NCI-H1417 (cell line): ENCODE data around the gene ISLR.
A peak's percentile ranks its signal among the peaks of the same experiment; 100 is the strongest.

Source experiments
- DNase-seq, 3 experiments: peaks; one replicate each; lab custom pipeline; 2025; lab: John Stamatoyannopoulos, UW

The ISLR gene

DNA sequence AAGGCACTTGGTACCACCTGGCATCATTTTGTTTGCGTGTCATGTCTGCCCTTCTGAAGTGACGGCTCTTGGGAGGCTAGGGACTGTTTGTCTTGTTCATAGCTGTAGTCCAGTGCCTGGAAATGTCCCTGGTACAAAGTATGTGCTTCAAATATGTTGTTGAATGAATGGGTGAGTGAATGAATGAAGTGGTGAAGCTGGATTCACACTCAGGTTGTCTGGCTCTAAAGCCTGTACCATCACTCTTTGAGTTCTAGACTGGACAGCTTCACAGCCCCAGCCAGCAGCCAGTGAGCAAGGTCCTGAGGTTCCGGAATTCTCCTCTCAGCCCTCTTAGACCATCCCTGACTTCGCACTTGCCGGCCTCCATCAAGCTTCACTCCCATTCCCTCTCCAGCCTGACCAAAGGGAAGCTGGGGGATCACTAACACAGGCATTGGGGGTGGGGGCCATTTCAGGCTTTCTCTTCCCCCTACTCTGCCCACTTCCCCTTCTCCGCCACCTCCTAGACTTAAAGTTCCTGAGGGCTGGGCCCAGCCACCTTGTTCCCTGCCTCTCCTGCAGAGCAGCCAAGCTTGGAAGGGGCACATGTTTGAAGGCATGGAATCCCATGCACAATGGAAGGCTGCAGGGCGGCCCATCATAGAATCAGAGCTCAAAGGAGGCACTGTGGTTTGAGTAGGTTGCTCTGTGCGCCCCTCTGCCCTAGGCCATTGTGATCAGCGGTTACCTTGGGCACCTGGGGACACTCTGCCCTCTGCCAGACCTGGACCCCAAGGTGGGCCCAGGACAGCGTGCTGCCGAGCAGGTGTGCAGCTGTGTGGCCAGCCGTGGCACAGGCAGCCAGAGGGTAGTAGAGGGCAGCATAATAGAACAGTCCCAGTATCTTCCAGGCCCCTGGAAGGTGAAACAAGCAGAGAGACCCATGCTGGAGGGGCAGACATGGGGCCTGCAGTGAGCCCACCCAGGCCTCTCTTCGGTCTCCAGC lies 21.4 kb downstream of the ISLR start:
- DNase-seq = no peak

DNA sequence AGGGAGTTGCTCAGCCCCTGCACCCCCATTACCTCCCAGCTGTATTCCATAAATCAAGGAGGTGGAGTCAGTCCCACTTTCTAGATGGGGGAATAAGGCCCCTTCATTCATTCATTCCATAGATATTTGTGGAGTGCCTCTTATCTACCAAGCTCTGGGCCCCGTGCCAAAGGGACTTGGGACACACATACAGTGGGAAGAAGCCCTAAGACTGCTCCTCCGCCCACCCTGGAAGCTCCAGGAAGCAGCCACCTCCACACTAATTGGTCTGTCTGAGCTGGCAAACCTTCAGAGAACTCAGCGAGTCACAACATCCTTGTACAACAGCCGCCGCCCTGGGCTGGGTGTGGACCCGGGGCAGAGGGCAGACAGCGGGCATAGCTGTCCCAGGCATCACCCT lies 22.7 kb downstream of the ISLR start:
- DNase-seq = peak in 1 of 3 experiments; percentile 69

DNA sequence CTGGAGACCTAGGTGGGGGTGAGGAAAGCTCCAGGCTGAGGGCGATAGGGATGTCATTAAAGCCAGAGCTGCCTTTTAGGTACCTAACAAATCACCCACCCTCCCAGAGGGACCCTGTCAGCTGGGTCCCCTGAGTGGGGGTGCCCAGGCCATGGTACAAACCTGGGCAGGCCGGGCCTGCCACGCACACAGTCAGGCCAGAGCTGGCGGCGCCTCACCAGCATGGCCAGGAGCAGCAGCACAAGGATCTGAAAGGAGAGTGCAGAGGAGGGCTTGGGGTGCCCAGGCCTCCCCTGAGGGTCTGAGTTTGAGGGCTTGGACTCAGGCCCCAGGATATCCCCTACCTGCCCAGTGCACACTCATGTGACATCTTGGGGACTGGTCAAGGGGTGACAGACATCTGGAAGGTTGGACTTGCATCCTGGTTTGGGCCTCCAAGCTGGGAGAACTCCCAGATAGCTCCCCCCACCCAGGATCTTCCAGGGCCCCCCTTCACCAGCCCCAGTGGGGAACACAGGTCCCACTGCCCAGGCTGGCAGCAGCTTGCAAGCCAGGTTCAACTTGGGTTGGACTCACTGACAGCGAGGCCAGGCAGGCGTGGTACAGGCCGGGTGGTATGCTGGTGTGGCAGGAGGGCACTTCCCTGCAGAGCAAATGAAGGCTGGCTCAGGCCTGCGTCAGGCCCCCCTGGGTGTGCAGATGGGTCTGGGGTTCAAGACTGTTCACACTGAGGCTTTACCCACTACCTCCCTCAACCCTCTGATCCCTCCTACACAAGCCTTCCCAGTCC lies 23.9 kb downstream of the ISLR start:
- DNase-seq = no peak

DNA sequence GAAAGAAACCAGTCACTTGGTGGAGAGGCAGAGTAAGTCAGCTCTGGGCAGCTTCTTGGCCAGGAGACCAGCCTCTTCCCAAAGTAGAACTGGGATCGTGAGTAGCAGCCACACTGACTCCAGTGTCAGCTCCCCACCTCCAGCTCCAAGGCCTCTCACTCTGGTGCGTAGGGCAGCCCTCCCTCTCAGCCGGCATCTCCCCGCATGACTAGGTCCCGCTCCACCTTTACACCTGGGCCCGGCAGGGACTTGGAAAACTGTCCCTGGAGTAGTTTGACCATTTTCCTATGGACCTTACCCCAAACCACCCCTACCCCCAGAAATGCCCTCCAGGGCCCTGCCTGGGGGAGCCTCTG lies 25.8 kb downstream of the ISLR start:
- DNase-seq = no peak

DNA sequence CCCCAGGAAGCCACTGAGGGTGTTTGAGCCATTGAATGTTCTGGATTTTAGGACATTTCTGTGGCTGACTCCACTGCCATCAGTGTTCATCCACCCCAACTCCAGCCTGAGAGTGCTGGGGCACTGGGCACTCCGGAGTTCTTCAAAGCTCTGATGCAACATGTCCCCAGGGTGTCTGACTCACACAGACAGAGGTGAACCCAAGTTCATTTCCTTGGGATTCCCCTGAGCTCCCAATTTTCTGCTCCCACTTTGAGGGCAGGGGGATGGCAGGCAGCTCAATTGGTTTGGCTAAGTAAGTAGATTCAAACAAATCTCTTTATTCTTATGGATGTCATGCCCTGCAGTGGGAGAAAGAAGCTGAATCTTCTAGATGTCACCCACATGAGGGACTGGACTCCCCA lies 26.9 kb downstream of the ISLR start:
- no peak for DNase-seq

DNA sequence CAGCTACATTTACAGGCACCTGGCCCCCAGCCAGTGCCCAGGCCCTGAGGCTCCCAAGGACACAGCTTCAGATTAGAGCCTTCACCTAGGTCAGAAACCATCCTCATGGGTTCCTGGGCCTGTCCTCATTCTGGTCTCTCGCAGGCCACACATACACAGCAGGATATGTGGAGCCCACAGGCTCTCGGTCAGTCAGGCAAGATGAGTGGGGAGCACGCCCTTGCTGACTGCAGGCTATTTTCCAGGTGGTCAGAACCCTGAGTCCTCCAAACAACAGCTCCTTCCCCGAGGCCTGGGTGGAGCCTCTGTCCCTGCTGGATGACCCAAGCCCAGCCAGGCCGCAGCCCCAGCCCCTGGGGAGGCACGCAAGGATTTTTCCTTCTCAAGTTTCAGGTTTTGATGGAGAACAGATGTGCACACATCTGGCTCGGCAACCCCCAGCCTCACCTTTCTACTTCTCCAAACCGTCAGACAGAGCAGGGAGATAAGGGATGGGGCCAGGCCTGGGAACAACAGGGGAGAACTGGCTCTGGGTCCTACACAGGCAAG lies 27.4 kb downstream of the ISLR start:
- no peak for DNase-seq

DNA sequence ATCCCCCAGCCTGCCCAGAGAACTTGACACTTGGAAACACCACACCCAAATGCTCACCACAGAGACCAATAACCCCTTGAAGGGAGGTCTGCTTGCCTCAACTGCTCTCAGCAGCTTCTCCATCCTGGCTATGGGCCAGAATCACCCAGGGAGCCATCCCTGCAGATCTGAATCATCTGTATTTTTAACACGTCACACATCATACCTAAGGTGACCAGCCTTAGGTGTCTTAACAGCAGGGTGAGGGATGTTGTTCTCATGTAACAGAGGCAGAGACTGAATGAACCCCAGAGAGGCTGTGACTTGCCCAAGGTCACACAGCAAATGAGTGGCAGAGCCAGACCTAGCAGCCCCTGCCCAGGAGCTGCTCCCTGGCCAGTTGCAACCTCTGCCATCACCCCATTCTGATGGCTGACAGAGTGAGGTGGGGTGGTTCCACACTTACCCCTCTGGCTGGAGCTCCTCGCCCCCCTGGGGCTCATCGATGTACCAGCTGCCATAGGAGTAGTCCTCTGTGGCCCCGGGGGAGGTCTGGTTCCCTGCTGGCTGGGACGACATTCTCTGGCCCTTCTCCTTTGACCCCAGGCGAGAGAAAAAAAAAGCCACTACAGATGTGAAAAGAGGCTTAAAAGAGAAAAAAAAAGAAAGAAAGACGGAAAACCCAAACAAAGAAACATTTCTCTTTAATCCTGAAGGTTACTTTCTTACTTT lies 28.4 kb downstream of the ISLR start:
- DNase-seq = no peak

DNA sequence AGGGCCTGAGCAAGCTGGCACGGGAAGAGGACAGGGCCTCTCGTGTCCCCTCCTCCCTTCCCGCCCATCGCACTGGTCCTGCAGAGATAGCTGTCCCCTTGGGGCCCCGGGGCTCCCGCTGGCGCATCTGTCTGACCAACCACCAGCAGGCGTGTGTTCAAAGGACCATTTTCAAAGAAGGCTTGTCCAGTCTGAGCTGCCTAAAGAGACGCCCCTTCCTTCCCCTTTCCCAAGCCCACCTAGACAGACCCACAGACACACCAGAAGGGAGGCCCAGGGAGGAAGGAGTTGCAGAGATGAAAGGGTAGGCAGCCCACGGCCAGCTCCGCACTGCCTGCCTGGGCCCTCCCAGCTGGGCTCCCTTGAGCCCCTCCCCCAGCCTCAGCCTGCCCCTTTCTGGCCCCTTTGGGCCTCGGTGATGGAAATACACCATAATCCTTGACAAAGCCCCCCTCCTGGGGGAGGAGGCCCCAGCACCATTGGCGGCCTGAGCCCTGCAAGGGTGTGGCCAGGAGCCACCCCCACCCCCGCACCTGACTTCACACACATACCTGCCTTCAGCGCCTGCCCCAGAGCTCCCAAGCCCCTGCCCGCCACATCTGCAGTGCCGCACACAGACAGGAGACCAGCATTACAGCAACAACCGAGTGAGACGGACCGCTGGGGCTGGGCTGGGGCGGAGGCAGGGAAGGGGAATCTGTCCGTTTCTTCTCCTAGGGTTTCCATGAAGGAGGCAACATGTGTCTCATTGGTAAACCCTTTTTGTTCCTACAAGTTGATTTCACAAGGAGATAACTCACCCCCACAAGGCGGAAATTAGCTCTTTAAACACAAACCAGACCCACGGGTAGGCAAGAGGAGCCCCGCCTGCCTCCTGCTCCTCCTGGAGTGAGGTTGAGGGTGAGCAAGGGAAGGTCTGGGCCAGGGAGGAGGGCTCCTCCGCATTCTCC lies 29.2 kb downstream of the ISLR start, which contains the start of gene STRA6:
Gene STRA6, minus strand, starts transcription at position 336 of the 950 bp plus-strand sequence. CDS start 520 bp downstream, outside the sequence.
- peak; percentile 18 to 96 (median 91) for DNase-seq

DNA sequence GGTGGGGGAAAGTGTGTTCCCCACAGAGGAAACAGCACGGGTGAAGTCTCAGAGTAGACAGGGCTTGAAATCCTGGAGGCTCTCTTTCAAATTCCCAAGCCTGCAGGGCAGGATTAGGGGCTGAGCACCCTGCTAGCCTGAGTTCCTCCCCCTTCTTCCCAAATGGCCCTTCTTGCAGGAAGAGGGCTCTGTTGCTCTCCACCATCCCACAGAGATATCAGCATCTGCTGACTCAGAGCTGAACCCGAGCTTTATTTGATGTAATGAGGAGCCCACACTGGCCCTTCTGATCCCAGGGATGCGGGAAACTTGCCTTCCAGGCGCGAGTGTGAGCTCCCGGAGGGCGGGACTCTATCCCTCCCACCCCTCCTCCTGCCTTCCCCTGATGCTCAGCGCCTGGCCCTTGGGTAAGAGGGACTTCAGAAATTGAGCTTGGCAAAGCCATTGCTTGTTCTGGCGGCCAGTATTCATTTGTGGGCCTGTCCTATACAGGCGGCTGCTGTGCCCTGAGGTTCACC lies 30.5 kb downstream of the ISLR start:
- peak; percentile 37 to 75 (median 63) for DNase-seq

DNA sequence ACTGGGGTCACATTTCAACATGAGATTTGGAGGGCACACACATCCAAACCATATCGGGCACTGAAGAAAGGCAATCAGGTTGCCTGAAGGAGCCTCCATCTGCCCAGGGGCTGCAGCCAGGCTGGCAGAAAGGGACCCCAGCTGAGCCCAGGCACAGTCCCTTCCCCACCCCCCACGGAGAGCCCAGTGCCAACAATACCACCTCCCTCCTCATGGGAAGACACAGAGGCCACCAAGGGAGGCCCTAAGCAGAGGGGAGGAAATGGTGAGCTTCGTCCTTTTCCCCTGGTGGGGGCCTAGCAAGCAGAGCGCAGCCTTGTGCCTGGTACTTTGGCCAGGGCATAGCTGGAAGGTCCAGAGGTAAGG lies 32.1 kb downstream of the ISLR start:
- no peak for DNase-seq

DNA sequence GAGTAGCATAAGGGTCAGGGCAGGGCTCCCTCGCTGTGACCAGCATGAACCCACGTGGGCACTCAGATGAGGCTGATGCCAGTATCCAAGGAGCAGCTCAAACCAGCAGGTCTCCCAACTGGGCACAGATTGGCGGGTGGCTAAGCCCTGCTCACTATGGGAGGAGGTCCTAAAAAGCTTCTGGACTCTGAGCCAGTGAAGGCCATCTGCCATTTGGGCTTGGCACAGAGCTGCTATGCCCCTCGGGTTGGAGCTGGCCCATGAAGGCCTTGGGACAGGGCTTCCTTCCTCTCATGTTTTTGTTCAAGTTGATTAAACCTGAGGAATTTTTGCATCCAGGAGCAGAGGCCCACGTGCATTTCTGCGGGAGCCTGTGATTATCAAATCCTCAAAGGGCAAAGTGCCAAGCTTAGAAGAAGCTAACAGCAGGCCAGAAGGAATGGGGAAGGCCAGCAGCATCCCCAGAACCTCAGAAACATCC lies 33.3 kb downstream of the ISLR start:
- no peak for DNase-seq

DNA sequence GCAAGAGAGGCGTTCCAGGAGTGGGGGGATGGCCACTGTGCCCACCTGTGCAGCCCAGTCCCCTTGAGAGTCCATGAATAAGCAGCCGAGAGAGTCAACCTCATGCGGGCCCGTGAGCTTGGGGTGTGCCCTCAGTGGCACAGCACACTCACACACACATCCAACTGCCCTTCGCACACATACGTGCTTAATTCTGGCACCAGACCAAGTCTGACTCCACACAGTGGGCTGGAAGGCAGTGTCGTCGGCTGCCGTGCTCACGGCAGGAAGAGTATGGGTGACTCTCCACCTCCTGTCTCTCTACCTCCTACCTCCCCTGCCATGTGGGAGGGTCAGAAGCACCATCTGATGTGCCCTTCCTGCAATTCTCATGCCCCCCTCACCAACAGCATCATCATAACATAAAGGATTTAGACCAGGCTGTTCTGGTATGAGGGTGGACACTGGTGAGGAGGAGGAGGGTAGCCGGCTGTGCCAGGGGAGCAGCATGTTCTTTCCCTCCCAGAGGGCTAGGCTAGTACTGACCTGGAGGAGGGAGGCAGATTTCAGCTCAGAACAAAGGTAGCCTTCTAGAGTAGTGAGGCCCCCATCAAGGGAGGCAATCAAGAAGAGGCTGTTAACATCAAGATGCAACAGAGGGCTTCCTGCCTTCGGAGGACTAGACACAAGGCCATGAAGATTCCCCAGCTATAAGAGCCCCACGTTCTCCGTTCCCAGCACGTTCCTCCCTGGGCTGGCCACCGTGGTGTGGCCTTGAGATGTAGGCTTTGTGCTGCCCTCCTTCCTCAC lies 34.3 kb downstream of the ISLR start:
- DNase-seq = peak in 1 of 3 experiments; percentile 41

DNA sequence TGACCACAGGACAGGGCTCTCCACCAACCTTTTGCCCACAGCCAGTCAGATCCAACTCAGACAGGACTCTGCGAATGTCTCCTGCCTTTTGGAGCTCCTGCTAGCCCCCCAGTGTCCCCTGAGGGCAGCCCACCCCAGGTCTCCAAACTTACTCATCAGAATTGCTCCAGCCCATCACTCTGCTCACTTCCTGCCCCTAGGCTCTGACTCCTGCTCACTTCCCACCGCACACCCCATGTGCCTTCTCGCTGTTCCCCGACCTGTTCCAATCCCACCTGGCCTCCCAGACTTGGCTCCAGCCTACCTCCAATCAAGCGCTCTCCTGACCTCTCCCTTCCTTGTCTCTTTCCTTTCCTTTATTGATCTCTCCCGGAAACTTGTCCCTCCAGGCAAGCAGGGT lies 35.0 kb downstream of the ISLR start:
- DNase-seq = no peak

DNA sequence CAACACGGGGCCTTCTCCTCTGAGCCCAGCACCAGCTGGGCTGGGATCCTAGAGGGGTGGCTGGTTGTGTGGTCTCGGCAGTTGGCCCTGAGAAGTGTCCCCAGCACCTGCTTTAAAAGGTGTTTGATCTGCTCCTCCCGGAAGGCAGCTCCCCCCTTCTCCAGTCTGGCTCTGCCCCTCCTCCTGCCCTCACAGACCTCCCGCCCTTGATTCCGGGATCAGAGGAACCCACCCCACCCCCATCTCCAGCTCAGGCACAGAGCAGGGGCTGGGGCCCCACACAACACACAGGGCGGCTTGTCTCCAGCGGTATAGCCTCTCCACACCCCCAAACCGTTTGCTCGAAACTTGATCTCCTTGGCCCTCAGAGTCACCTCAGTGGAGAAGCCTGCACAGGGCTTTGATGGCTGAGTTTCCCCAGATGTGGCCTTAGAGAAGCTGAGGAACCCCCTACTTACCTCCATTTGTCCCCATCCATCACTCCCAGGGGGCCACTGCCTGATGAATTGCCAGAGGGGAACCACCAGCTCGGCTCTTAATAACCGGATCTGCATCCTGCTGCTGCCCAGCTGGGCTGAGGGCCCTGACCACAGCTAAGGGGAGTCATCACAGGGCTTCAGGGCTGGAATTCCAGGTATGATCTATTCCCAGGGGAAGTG lies 35.5 kb downstream of the ISLR start:
- DNase-seq = peak in 2 of 3 experiments; percentile 86 to 94

DNA sequence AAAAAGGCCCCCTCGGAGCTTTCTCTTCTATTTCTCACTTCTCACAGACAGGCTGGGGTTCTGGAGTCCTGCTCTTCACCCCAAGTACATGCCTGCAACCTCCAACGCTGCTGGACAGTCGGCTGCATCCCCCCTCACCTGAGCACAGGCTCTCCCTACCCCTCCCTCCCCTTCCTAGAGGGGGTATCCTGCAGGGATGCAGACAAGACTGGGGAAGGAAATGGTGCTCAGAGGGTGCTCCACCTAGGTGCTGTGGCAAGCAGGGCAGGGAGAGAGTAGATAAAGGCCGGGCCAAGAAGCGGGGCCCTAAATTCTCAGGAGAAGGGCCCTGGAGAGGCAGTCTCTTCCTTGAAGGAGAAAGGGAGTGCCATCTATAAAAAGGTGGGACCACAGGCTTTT lies 36.0 kb downstream of the ISLR start:
- DNase-seq = no peak

DNA sequence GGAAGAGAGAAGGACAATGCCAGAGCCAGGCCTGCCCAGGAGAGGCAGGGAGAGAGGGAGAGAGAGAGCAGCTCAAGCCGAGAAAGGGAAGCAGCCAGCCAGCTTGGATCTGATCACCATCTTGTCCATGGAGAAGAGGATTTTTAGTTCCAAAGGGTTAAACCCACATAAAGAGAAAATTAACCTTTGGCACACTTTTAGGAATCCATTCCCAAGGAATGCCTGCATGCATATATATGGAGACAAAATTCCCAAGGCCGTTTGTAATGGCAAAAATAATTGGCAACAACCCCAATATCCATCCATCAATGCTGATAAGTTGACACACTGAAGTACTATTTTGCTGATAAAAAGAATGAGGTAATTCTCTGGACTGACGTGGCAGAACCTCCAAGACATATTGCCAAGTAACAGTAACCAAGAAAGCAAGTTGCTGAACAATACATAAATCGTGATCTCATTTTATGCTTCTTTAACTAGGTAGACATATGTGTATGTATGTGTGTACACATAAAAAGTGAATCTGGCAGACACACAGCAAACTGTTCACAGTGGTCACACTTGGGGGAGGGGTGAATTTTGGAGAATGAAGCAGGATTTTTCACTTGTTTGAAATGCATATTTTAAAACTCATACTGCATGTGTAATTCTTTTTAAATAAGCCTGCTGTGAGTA lies 36.6 kb downstream of the ISLR start:
- peak in 1 of 3 experiments; percentile 60 for DNase-seq

DNA sequence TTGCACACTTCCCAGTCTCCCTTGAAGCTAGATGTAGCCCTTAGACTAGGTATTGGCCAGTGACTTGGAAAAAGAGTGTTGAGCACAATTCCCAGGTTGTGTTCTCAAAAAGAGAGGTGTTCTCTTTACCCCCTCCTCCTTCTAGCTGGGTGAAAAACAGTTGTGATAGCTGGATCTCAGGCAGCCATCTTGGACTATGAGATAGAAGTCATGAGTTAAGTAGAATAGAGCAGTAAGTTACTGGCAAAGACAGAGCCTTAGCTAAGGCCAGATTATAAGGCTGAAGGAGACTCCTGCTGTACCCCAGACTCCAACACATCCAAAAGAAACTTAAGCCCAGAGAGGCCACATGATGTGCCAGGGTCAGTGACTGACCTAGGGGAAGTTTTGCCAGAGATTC lies 37.2 kb downstream of the ISLR start:
- DNase-seq = no peak

DNA sequence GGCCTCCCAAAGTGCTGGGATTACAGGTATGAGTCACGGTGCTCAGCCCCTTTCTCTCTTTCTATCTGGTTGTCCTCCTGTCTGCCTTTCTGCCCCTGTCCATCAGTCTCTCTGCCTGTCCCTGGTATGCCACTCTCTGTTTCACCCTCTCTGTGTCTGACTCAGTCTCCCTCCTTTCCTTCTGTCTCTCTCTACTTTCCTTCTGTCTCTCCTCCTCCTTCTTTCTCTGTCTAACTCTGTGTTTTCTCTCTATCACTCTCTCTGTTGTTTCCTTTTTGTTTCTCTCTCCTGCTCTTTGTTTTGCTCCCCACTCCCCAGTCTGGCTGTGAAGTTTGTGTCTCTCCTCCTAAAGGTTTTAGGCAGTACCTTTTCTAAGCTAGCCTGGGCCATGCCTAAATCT lies 38.1 kb downstream of the ISLR start:
- DNase-seq = no peak

DNA sequence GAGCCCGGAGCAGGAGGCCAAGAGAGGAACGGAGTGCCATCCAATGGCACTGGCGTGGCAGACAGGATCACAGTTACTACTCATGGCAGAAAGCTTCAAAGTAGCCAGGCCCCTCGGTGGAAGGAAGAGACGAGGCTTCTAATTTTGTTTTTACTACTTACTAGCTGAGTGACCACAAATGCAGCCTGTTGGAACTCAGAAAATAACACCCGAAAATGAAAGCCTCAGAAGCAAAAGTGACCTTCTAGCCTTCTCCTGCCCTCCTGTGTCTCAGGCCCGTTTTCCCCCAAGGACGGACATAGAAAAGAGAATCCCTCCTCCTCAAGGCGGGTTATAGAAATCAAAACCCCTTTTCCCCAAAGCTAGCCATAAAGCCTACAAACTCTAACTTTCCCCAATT lies 39.0 kb downstream of the ISLR start:
- DNase-seq = no peak
